PC-3 (cell line): ENCODE measurements around the gene EEIG1. TPM values are rescaled to one million over a fixed set of nuclear protein-coding genes. Genes with fewer than 3 reads are reported as not detected.
A peak's percentile ranks its signal among the peaks of the same experiment; 100 is the strongest.

ENCODE experiments used
- ATAC-seq: fragments of 200-7000 bp; cut with Tn5 transposase; 2 replicates; pipeline ENCODE4 v1.9.1; 2020; ENCODE audit warnings: mild to moderate bottlenecking, moderate library complexity
- BruUV-seq: library from RNA; stranded (reverse); fragments of 400-500 nt; replicated peaks from 2 replicates; lab custom pipeline; 2021; lab: Mats Ljungman, UMichigan
- CTCF ChIA-PET: fragments of 300-600 bp; sonication (Branson Sonifier 250); formaldehyde crosslinking; loops from one replicate; lab custom pipeline; 2022; ENCODE audit warnings: antibody characterized with exemption; lab: Charles Lee
- POLR2A ChIA-PET: fragments of 300-600 bp; sonication (Branson Sonifier 250); formaldehyde crosslinking; loops from one replicate; lab custom pipeline; 2022; ENCODE audit warnings: antibody characterized with exemption; ENCODE audit not compliant: unreplicated experiment; lab: Charles Lee
- DNase-seq: peaks from one replicate; pipeline ENCODE4 v3.0.0-alpha.2; 2015
- H2AFZ ChIP-seq: fragments of 300-600 bp; sonication (generic); 2 replicates; pipeline ENCODE4 v1.6.0; 2016; ENCODE audit warnings: antibody characterized with exemption, low read length
- H3F3A ChIP-seq: fragments of 300-600 bp; sonication (generic); one replicate; pipeline ENCODE4 v1.6.0; 2017; ENCODE audit warnings: antibody characterized with exemption, low read length, control low read depth, mild to moderate bottlenecking; ENCODE audit not compliant: unreplicated experiment
- H3K27ac ChIP-seq: fragments of 300-600 bp; sonication (generic); 2 replicates; pipeline ENCODE4 v1.5.1; 2016; ENCODE audit warnings: mild to moderate bottlenecking, low read length
- H3K27me3 ChIP-seq: fragments of 300-600 bp; sonication (generic); 2 replicates; pipeline ENCODE4 v1.6.1; 2016; ENCODE audit warnings: low read length, mixed read lengths
- H3K36me3 ChIP-seq: fragments of 300-600 bp; sonication (generic); 2 replicates; pipeline ENCODE4 v1.6.1; 2016; ENCODE audit warnings: low read depth, mixed run types, low read length, mixed read lengths
- H3K4me1 ChIP-seq: fragments of 300-600 bp; sonication (generic); 2 replicates; pipeline ENCODE4 v1.5.1; 2016; ENCODE audit warnings: low read length; ENCODE audit not compliant: insufficient read depth
- H3K4me2 ChIP-seq: fragments of 300-600 bp; sonication (generic); 2 replicates; pipeline ENCODE4 v1.6.0; 2016; ENCODE audit warnings: low read length
- H3K4me3 ChIP-seq: fragments of 300-600 bp; sonication (generic); 2 replicates; pipeline ENCODE4 v1.5.1; 2016; ENCODE audit warnings: mild to moderate bottlenecking, low read length, mixed read lengths
- H3K79me2 ChIP-seq: fragments of 300-600 bp; sonication (generic); 2 replicates; pipeline ENCODE4 v1.6.1; 2017; ENCODE audit warnings: low read length, mixed read lengths
- H3K9ac ChIP-seq: fragments of 300-600 bp; sonication (generic); 2 replicates; pipeline ENCODE4 v1.6.0; 2016; ENCODE audit warnings: mild to moderate bottlenecking, low read length
- H3K9me2 ChIP-seq: fragments of 300-600 bp; sonication (generic); replicated peaks from 2 replicates; pipeline ENCODE4 v1.6.1; 2016; ENCODE audit warnings: mixed run types, low read length, mixed read lengths
- H3K9me3 ChIP-seq: fragments of 300-600 bp; sonication (generic); 2 replicates; pipeline ENCODE4 v1.6.1; 2016; ENCODE audit warnings: low read length, mixed read lengths
- H4K20me1 ChIP-seq: fragments of 300-600 bp; sonication (generic); 2 replicates; pipeline ENCODE4 v1.6.1; 2016; ENCODE audit warnings: low read length, mixed read lengths
- EZH2 ChIP-seq: fragments of 300-600 bp; sonication (generic); IDR thresholded peaks from one replicate; pipeline ENCODE4 v1.6.1; 2017; ENCODE audit warnings: antibody characterized with exemption, mild to moderate bottlenecking, low read length; ENCODE audit not compliant: unreplicated experiment
- EZH2phosphoT487 ChIP-seq: fragments of 300-600 bp; sonication (generic); IDR thresholded peaks from 2 replicates; pipeline ENCODE4 v1.6.1; 2018; ENCODE audit warnings: mild to moderate bottlenecking, antibody characterized with exemption, low read length, borderline replicate concordance
- intact Hi-C: fragments of 100-400 bp; cut with micrococcal nuclease; formaldehyde crosslinking; loops from 2 replicates; pipeline ENCODE4 v1.9.0; 2023
- total RNA-seq: library from RNA; depleted of rRNA; stranded (reverse); fragments of >200 nt; gene quantifications from 2 replicates; pipeline ENCODE4 v1.2.3, GENCODE V29; 2014
- TF ChIP-seq, protein P1 (sequence below): fragments of 300-600 bp; sonication (generic); conservative IDR thresholded peaks from 2 replicates; pipeline ENCODE4 v1.5.1; 2017; ENCODE audit warnings: antibody characterized with exemption, low read depth, mild to moderate bottlenecking, low read length

The EEIG1 gene
- total RNA-seq, 1 experiment from 2014 or later = 10.8 TPM

GRCh38 chr9:127938298-127938690 is 42.5 kb downstream of the EEIG1 start:
- CTCF ChIA-PET = no interaction called here
- H3K27ac ChIP-seq = no peak overlapping the region
- TF ChIP-seq EZH2 (no peak), EZH2phosphoT487 (no peak)
- TF ChIP-seq, protein P1, sequence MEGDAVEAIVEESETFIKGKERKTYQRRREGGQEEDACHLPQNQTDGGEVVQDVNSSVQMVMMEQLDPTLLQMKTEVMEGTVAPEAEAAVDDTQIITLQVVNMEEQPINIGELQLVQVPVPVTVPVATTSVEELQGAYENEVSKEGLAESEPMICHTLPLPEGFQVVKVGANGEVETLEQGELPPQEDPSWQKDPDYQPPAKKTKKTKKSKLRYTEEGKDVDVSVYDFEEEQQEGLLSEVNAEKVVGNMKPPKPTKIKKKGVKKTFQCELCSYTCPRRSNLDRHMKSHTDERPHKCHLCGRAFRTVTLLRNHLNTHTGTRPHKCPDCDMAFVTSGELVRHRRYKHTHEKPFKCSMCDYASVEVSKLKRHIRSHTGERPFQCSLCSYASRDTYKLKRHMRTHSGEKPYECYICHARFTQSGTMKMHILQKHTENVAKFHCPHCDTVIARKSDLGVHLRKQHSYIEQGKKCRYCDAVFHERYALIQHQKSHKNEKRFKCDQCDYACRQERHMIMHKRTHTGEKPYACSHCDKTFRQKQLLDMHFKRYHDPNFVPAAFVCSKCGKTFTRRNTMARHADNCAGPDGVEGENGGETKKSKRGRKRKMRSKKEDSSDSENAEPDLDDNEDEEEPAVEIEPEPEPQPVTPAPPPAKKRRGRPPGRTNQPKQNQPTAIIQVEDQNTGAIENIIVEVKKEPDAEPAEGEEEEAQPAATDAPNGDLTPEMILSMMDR = no peak
- no peak overlapping the region for H3K9ac ChIP-seq
- no peak for ATAC-seq
- H3K9me2 ChIP-seq = no peaks in the 10 kb centered on the region
- no peaks in the 10 kb centered on the region for H3K9me3 ChIP-seq
- POLR2A ChIA-PET = no interaction called here
- no peaks in the 10 kb centered on the region for H4K20me1 ChIP-seq
- no peaks in the 10 kb centered on the region for H3K27me3 ChIP-seq
- H3K4me1 ChIP-seq = peaks cover 16% of the 10 kb centered on the region; the same call in 1 of the 2 replicates
- H2AFZ ChIP-seq = no peak overlapping the region
- BruUV-seq = no TSS peak
- H3K79me2 ChIP-seq = peaks cover 31% of the 10 kb centered on the region
- H3K36me3 ChIP-seq = no peaks in the 10 kb centered on the region
- no peak overlapping the region for H3K4me2 ChIP-seq
- DNase-seq = no peak
- no peak overlapping the region for H3K4me3 ChIP-seq
- no peaks in the 10 kb centered on the region for H3F3A ChIP-seq
- intact Hi-C loops = no loop called here

- POLR2A ChIA-PET = no interaction called here
- no peaks in the 10 kb centered on the region for H3K9me3 ChIP-seq
- CTCF ChIA-PET = no interaction called here
- H4K20me1 ChIP-seq = no peaks in the 10 kb centered on the region
- H3K79me2 ChIP-seq = peaks cover 31% of the 10 kb centered on the region
- no peak within 1 kb of the TSS for H3K27ac ChIP-seq
- peak within 1 kb of the TSS; percentile 99 for H3K4me2 ChIP-seq
- intact Hi-C loops = no loop called here
- H2AFZ ChIP-seq = peak within 1 kb of the TSS; percentile 74
- peaks cover 20% of the 10 kb centered on the region; the same call in 1 of the 2 replicates for H3K4me1 ChIP-seq
- H3K36me3 ChIP-seq = no peaks in the 10 kb centered on the region
- H3K4me3 ChIP-seq = peak within 1 kb of the TSS; percentile 93
- no peaks in the 10 kb centered on the region for H3K9me2 ChIP-seq
- ATAC-seq (peak; percentile 93), DNase-seq (peak; percentile 79)
- TF ChIP-seq EZH2 = no peak
- TSS peak; percentile 60 for BruUV-seq
- no peaks in the 10 kb centered on the region for H3K27me3 ChIP-seq
- no peaks in the 10 kb centered on the region for H3F3A ChIP-seq
- H3K9ac ChIP-seq = peak within 1 kb of the TSS; percentile 88
Measured at GRCh38 chr9:127937388-127938297, 43.1 kb downstream of the EEIG1 start, which contains the start of gene DPM2. Gene DPM2 (minus strand): TSS chr9:127937854. CDS start chr9:127937820, 34 bp downstream.

GRCh38 chr9:127937056-127937387 is 43.8 kb downstream of the EEIG1 start:
- H3K79me2 ChIP-seq = peaks cover 31% of the 10 kb centered on the region
- H3K27ac ChIP-seq = no peak overlapping the region
- DNase-seq (no peak), ATAC-seq (no peak)
- peaks cover 20% of the 10 kb centered on the region; the same call in 1 of the 2 replicates for H3K4me1 ChIP-seq
- peak overlapping the region; percentile 93 for H3K4me3 ChIP-seq
- ChIA-PET POLR2A (no interaction called here), CTCF (no interaction called here)
- peak overlapping the region; percentile 99 for H3K4me2 ChIP-seq
- H3K9me2 ChIP-seq = no peaks in the 10 kb centered on the region
- TF ChIP-seq, protein P1 = no peak
- TF ChIP-seq EZH2 = no peak
- no peak for TF ChIP-seq EZH2phosphoT487
- H2AFZ ChIP-seq = peak overlapping the region; percentile 74; the same call in 1 of the 2 replicates
- intact Hi-C loops = no loop called here
- H3K27me3 ChIP-seq = no peaks in the 10 kb centered on the region
- peak overlapping the region; percentile 88 for H3K9ac ChIP-seq
- no TSS peak for BruUV-seq
- no peaks in the 10 kb centered on the region for H3K9me3 ChIP-seq
- no peaks in the 10 kb centered on the region for H3K36me3 ChIP-seq
- H4K20me1 ChIP-seq = no peaks in the 10 kb centered on the region
- no peaks in the 10 kb centered on the region for H3F3A ChIP-seq
